Subcutaneous adipose tissue (tissue), 4 donors: ENCODE data around the gene OTULIN. TPM values are rescaled to one million over a fixed set of nuclear protein-coding genes. Genes with fewer than 3 reads are reported as not detected.

Experiments used
- CTCF ChIP-seq: fragments of 450-650 bp; IDR thresholded peaks from one replicate; pipeline ENCODE4 v1.5.1; 2016; ENCODE audit warnings: low read depth, mild to moderate bottlenecking, control low read depth, antibody characterized with exemption, moderate library complexity
- total RNA-seq, 4 donors: library from RNA; depleted of rRNA; stranded (reverse); fragments of >200 nt; gene quantifications; one replicate each; pipeline ENCODE4 v1.1.0, GENCODE V29; 2016

OTULIN gene
- total RNA-seq, 4 donors from 2014 or later = 25.8 to 42.1 (median 34.0) TPM

- TF ChIP-seq CTCF = no peak
Observed at GRCh38 chr5:14735944-14736343, 71.4 kb downstream of the OTULIN start.

- TF ChIP-seq CTCF = no peak
Observed at GRCh38 chr5:14737291-14737690, 72.8 kb downstream of the OTULIN start.

GRCh38 chr5:14738050-14738449, 73.5 kb downstream of the OTULIN start:
- no peak for TF ChIP-seq CTCF

- TF ChIP-seq CTCF = no peak
Observed at GRCh38 chr5:14739538-14739937, 75.0 kb downstream of the OTULIN start.

GRCh38 chr5:14739981-14740380, 75.5 kb downstream of the OTULIN start:
- TF ChIP-seq CTCF = no peak

GRCh38 chr5:14741131-14741530, 76.6 kb downstream of the OTULIN start:
- no peak for TF ChIP-seq CTCF

GRCh38 chr5:14741801-14742440, 77.4 kb downstream of the OTULIN start:
- TF ChIP-seq CTCF = no peak
